ENCODE measurements around the gene TKT. TPM values are rescaled to one million over a fixed set of nuclear protein-coding genes. Genes with fewer than 3 reads are reported as not detected.

TKT gene
- total RNA-seq, 2 experiments from 2014 or later = 91.5 to 103 TPM

- intact Hi-C loops (cut with DNase I, micrococcal nuclease) = no loop called here
- Mint-ChIP-seq H3K4me1 (ENCODE audit: low read depth) (peaks cover 4% of the 10 kb centered on the region), H3K9me3 (no peaks in the 10 kb centered on the region), H3K27ac (no peak overlapping the region), H3K4me3 (no peak overlapping the region), H3K27me3 (no peaks in the 10 kb centered on the region), H3K36me3 (ENCODE audit: low read depth) (peaks cover 39% of the 10 kb centered on the region)
- H3K9me3 ChIP-seq (ENCODE audit: control insufficient read depth in 1 of 2, insufficient read depth in 1 of 2, low read length in 2 of 2) = no peaks in the 10 kb centered on the region
- no peak overlapping the region for H3K27ac ChIP-seq (ENCODE audit: low read depth in 1 of 2, low read length in 2 of 2)
- ChIA-PET POLR2A (no interaction called here), CTCF (interaction anchor here (1.7 kb wide), 1 partner anchor 77 kb away, joined by 4 read pairs; no protein-coding TSS in a partner anchor)
- H3K27me3 ChIP-seq (ENCODE audit: control insufficient read depth in 1 of 2, insufficient read depth in 2 of 2, low read length in 2 of 2) = no peaks in the 10 kb centered on the region
- TF ChIP-seq CTCF (IDR thresholded peaks at IDR 0.05) = no peak
- H3K4me3 ChIP-seq (ENCODE audit: low read length) = no peak overlapping the region
- ATAC-seq (ENCODE audit: poor library complexity) (no peak), DNase-seq (no peak)
- peaks cover 43% of the 10 kb centered on the region for H3K36me3 ChIP-seq (ENCODE audit: insufficient read depth, low read length)
- H3K4me1 ChIP-seq (ENCODE audit: insufficient read depth, low read length) = peaks cover 14% of the 10 kb centered on the region
Measured at GRCh38 chr3:53191836-53192480, 63.9 kb downstream of the TKT start.

- H3K4me3 Mint-ChIP-seq = no peak overlapping the region
- TF ChIP-seq CTCF (IDR thresholded peaks at IDR 0.05) = no peak
- H3K9me3 Mint-ChIP-seq = no peaks in the 10 kb centered on the region
- H3K36me3 Mint-ChIP-seq (ENCODE audit: low read depth) = peaks cover 49% of the 10 kb centered on the region
- H3K4me1 Mint-ChIP-seq (ENCODE audit: low read depth) = peaks cover 4% of the 10 kb centered on the region
- Histone ChIP-seq H3K4me3 (ENCODE audit: low read length) (no peak overlapping the region), H3K36me3 (ENCODE audit: insufficient read depth, low read length) (peaks cover 56% of the 10 kb centered on the region), H3K27ac (ENCODE audit: low read depth in 1 of 2, low read length in 2 of 2) (no peak overlapping the region), H3K27me3 (ENCODE audit: control insufficient read depth in 1 of 2, insufficient read depth in 2 of 2, low read length in 2 of 2) (no peaks in the 10 kb centered on the region), H3K9me3 (ENCODE audit: control insufficient read depth in 1 of 2, insufficient read depth in 1 of 2, low read length in 2 of 2) (no peaks in the 10 kb centered on the region), H3K4me1 (ENCODE audit: insufficient read depth, low read length) (peaks cover 3% of the 10 kb centered on the region)
- CTCF ChIA-PET = no interaction called here
- ATAC-seq (ENCODE audit: poor library complexity) (no peak), DNase-seq (no peak)
- intact Hi-C loops (cut with DNase I, micrococcal nuclease) = no loop called here
- H3K27me3 Mint-ChIP-seq = no peaks in the 10 kb centered on the region
- H3K27ac Mint-ChIP-seq = no peak overlapping the region
- POLR2A ChIA-PET = no interaction called here
Measured at GRCh38 chr3:53190659-53191058, 65.2 kb downstream of the TKT start.

GRCh38 chr3:53189276-53189675 lies 66.5 kb downstream of the TKT start:
- Mint-ChIP-seq H3K4me3 (no peak overlapping the region), H3K9me3 (no peaks in the 10 kb centered on the region), H3K27ac (no peak overlapping the region), H3K36me3 (ENCODE audit: low read depth) (peaks cover 62% of the 10 kb centered on the region), H3K4me1 (ENCODE audit: low read depth) (no peaks in the 10 kb centered on the region), H3K27me3 (no peaks in the 10 kb centered on the region)
- Histone ChIP-seq H3K36me3 (ENCODE audit: insufficient read depth, low read length) (peaks cover 62% of the 10 kb centered on the region), H3K4me1 (ENCODE audit: insufficient read depth, low read length) (no peaks in the 10 kb centered on the region), H3K27me3 (ENCODE audit: control insufficient read depth in 1 of 2, insufficient read depth in 2 of 2, low read length in 2 of 2) (no peaks in the 10 kb centered on the region), H3K4me3 (ENCODE audit: low read length) (no peak overlapping the region), H3K27ac (ENCODE audit: low read depth in 1 of 2, low read length in 2 of 2) (no peak overlapping the region), H3K9me3 (ENCODE audit: control insufficient read depth in 1 of 2, insufficient read depth in 1 of 2, low read length in 2 of 2) (no peaks in the 10 kb centered on the region)
- DNase-seq = no peak
- ATAC-seq (ENCODE audit: poor library complexity) = no peak
- intact Hi-C loops (cut with DNase I, micrococcal nuclease) = no loop called here
- POLR2A ChIA-PET = no interaction called here
- CTCF ChIA-PET = no interaction called here
- TF ChIP-seq CTCF (IDR thresholded peaks at IDR 0.05) = no peak

Measured in CD4-positive, alpha-beta T cell (primary cell).